Measurements from ENCODE around the gene CNTNAP5. TPM values are rescaled to one million over a fixed set of nuclear protein-coding genes. Genes with fewer than 3 reads are reported as not detected.

The CNTNAP5 gene
- total and polyA plus RNA-seq, 2 of the 8 experiments (the other 6 are each of a cell fraction or from before 2014, with no cell fraction given) = 0.11 to 0.76 TPM

- H3K4ac ChIP-seq (replicated peaks; ENCODE audit: insufficient read length, low read depth, low read length) = no peak overlapping the region
- no peak overlapping the region for H3K4me3 ChIP-seq (ENCODE audit: extremely low read depth in 1 of 4, insufficient read depth in 2 of 4, low read depth in 3 of 4, low read length in 4 of 4)
- H3K9ac ChIP-seq (replicated peaks in 1 of 4; ENCODE audit: extremely low read depth in 1 of 4, low read depth in 3 of 4, low read length in 3 of 4) = no peak overlapping the region
- no peak overlapping the region for H3K27ac ChIP-seq (ENCODE audit: low read depth, low read length)
- H3K23ac ChIP-seq (ENCODE audit: insufficient read length) = no peak overlapping the region
- H3K79me1 ChIP-seq (ENCODE audit: low read depth, low read length) = no peaks in the 10 kb centered on the region
- H2BK15ac ChIP-seq (ENCODE audit: low read length) = no peak overlapping the region
- no peak overlapping the region for H2BK12ac ChIP-seq (ENCODE audit: low read depth, low read length)
- no peak overlapping the region for H2BK5ac ChIP-seq (ENCODE audit: low read depth, low read length)
- DNase-seq (ENCODE audit: low read depth in 1 of 2, low spot score in 2 of 2) (no peak), FAIRE-seq (no peak)
- H3K14ac ChIP-seq (ENCODE audit: insufficient read length) = no peak overlapping the region
- no peak overlapping the region for H3K56ac ChIP-seq (replicated peaks; ENCODE audit: insufficient read length, low read depth, low read length)
- CTCF ChIA-PET (ENCODE audit: partially characterized antibody) = no interaction called here
- peaks cover 0 to 6% (median 4%) of the 10 kb centered on the region in 4 experiments; a peak in 4 of 7 replicates for H3K4me1 ChIP-seq (replicated peaks in 1 of 4; ENCODE audit: control insufficient read depth in 3 of 4, insufficient read depth in 4 of 4, low read length in 3 of 4)
- H3K36me3 ChIP-seq (ENCODE audit: control insufficient read depth in 2 of 4, insufficient read depth in 4 of 4, low read length in 3 of 4) = no peaks in the 10 kb centered on the region
- no peaks in the 10 kb centered on the region for H3K23me2 ChIP-seq (ENCODE audit: low read depth, low read length)
- no peaks in the 10 kb centered on the region for H4K20me1 ChIP-seq (replicated peaks in 1 of 2; ENCODE audit: control insufficient read depth in 1 of 2, insufficient read depth in 2 of 2, low read length in 2 of 2)
- H4K91ac ChIP-seq (replicated peaks; ENCODE audit: insufficient read length, low read length) = no peak overlapping the region
- H3K4me2 ChIP-seq (ENCODE audit: insufficient read depth in 1 of 2, low read depth in 2 of 2, low read length in 2 of 2) = no peak overlapping the region
- WGBS, 2 experiments (ENCODE audit: extremely low coverage in 1 of 2, insufficient coverage in 1 of 2, insufficient read length in 1 of 2, insufficient replicate concordance in 2 of 2, low coverage in 1 of 2, low lambda C conversion rate in 2 of 2, missing lambda C conversion rate in 1 of 2) = 96% methylated on average over 2 of the region's 2 CpGs; no CpG with 5 or more reads in 1 of the 2 experiments
- no peak overlapping the region for H2AK5ac ChIP-seq (ENCODE audit: low read depth, low read length)
- 0 out of 4 replicates have a peak, but pooled peaks cover 0 to 2% of the 10 kb centered on the region in 2 experiments for H3K9me3 ChIP-seq (ENCODE audit: insufficient read depth in 2 of 2, low read depth in 1 of 2, low read length in 1 of 2)
- no peak overlapping the region for H2BK120ac ChIP-seq (replicated peaks; ENCODE audit: low read depth, low read length)
- H3K27me3 ChIP-seq (replicated peaks in 1 of 4; ENCODE audit: control insufficient read depth in 3 of 4, extremely low read depth in 1 of 4, insufficient read depth in 3 of 4, low read length in 3 of 4) = no peaks in the 10 kb centered on the region
- H3K18ac ChIP-seq (ENCODE audit: extremely low read depth, low read length) = no peak overlapping the region
- H4K8ac ChIP-seq (ENCODE audit: extremely low read depth, insufficient read depth, low read length) = no peak overlapping the region
- no peak overlapping the region for H4K5ac ChIP-seq (ENCODE audit: insufficient read length, low read depth, low read length)
- POLR2A ChIA-PET (ENCODE audit: partially characterized antibody) = no interaction called here
- 0 out of 2 replicates have a peak overlapping the region, but pooled peaks have one; percentile 18 for H2AFZ ChIP-seq (ENCODE audit: low read length)
- no peaks in the 10 kb centered on the region for H3K79me2 ChIP-seq (ENCODE audit: control insufficient read depth in 1 of 2, insufficient read depth in 2 of 2, low read length in 2 of 2)
- no peak overlapping the region for H2BK20ac ChIP-seq (ENCODE audit: low read length)
- no peak for TF ChIP-seq EP300 (IDR thresholded peaks at IDR 0.05; ENCODE audit: borderline replicate concordance in 1 of 2, low read depth in 2 of 2, low read length in 2 of 2)
- no peak for TF ChIP-seq CBX5 (IDR thresholded peaks at IDR 0.05; ENCODE audit: low read depth, low read length)
- TF ChIP-seq SP2 (IDR thresholded peaks at IDR 0.05; ENCODE audit: low read length) = no peak
- no peak for TF ChIP-seq CHD2 (IDR thresholded peaks at IDR 0.05; ENCODE audit: low read length)
- no peak for TF ChIP-seq FOSL1 (IDR thresholded peaks at IDR 0.05; ENCODE audit: insufficient read depth, low read depth, low read length)
- TF ChIP-seq TCF12 (IDR thresholded peaks at IDR 0.05; ENCODE audit: low read depth, low read length) = no peak
- TF ChIP-seq ZNF274 (IDR thresholded peaks at IDR 0.05; ENCODE audit: borderline replicate concordance, extremely low read depth, low read length) = no peak
- TF ChIP-seq SP1 (IDR thresholded peaks at IDR 0.05; ENCODE audit: low read depth, low read length) = no peak
- no peak for TF ChIP-seq CEBPB (IDR thresholded peaks at IDR 0.05; ENCODE audit: low read depth, low read length)
- TF ChIP-seq POU5F1 (IDR thresholded peaks at IDR 0.05; ENCODE audit: low read depth, low read length) = no peak
- TF ChIP-seq RFX5 (IDR thresholded peaks at IDR 0.05; ENCODE audit: borderline replicate concordance, low read depth, low read length) = no peak
- TF ChIP-seq TEAD4 (IDR thresholded peaks at IDR 0.05; ENCODE audit: low read depth, low read length) = no peak
- TF ChIP-seq SIN3A (conservative IDR thresholded peaks at IDR 0.05 in 1 of 2, IDR thresholded peaks at IDR 0.05 in 1 of 2; ENCODE audit: low read depth in 1 of 2, low read length in 2 of 2) = no peak
- TF ChIP-seq KDM5A (IDR thresholded peaks at IDR 0.05; ENCODE audit: low read length) = no peak
- TF ChIP-seq BRCA1 (IDR thresholded peaks at IDR 0.05; ENCODE audit: low read depth, low read length) = no peak
- TF ChIP-seq PHF8 (conservative IDR thresholded peaks at IDR 0.05; ENCODE audit: low read depth, low read length) = no peak
Observed at GRCh38 chr2:124666976-124667375, 641.9 kb downstream of the CNTNAP5 start.

Data from H1 (cell line).